Astrocyte (in vitro differentiated cells and primary cell): Measurements from ENCODE around the gene ITGB8.

Experiments
- CTCF ChIP-seq: IDR thresholded peaks from 2 replicates; pipeline ENCODE4 v1.5.1; 2011; ENCODE audit warnings: low read depth, mild to moderate bottlenecking, inconsistent platforms, low read length, moderate library complexity; ENCODE audit not compliant: insufficient read depth
- EZH2 ChIP-seq: IDR thresholded peaks from 2 replicates; pipeline ENCODE4 v1.6.1; 2012; ENCODE audit warnings: mild to moderate bottlenecking, low read length, inconsistent platforms; ENCODE audit not compliant: insufficient read depth

DNA sequence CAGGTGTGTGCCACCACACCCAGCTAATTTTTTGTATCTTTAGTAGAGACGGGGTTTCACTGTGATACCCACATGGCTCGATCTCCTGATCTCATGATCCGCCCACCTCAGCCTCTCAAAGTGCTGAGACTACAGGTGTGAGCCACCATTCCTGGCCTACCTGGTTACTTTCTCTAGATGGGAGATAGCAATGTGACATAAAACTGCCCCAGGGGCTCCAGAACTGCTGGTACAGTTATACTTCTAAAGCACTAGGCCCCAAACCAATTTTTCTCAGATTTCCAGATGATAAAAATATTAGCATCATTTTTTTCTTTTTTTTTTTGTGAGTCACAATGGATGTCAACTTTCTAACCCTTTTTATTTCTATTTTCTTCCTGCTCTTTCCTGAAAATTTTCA lies 27.4 kb downstream of the ITGB8 start:
- TF ChIP-seq CTCF = no peak
- TF ChIP-seq EZH2 = no peak
